ENCODE results near the gene ROCK2. TPM values are rescaled to one million over a fixed set of nuclear protein-coding genes. Genes with fewer than 3 reads are reported as not detected.

ROCK2 gene
- total and polyA plus RNA-seq, 8 donors, result 3.5 to 21.5 (median 12.1) TPM

GRCh38 chr2:11327871-11328270 is 16.6 kb downstream of the ROCK2 start:
- WGBS, 2 donors, result 67 to 71% methylated on average over 2 of the region's 2 CpGs
- ATAC-seq (no peak), FAIRE-seq (no peak), DNase-seq (no peak)
- Histone ChIP-seq H3K36me3 (no peaks in the 10 kb centered on the region), H3K9me3 (no peaks in the 10 kb centered on the region), H3K4me1 (peaks cover 0 to 3% (median 0%) of the 10 kb centered on the region in 3 donors), H3K27me3 (no peaks in the 10 kb centered on the region), H3K4me3 (no peak overlapping the region), H3K27ac (no peak overlapping the region)
- TF ChIP-seq CTCF (IDR thresholded peaks at IDR 0.05), result no peak
- intact Hi-C loops (cut with DNase I), result no loop called here

DNA sequence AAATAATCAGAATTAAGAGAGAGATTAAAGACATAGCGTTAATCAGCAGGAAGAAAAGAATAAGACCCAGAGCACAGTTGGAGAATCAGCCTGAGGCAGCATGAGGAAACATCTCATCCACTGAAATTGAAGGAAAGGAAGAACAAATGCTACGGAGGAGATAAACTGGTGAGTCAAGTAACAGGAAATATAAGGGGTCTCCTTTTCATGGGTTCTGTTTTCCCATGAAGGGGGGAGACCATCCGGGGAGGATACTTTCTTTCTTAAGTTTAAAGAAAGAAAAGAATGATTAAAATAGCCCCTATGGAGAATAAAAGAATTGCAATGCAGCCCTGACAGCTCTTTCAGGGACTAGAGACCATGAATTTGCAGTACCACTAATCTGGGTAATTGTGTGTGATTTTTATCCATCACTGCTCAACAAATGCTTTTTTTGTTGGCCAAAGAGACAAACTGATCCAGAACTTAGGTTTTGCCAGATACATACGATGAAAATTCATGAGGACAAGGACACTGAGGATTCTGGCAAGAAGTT is 17.7 kb downstream of the ROCK2 start:
- Histone ChIP-seq H3K27ac (no peak overlapping the region), H3K27me3 (no peaks in the 10 kb centered on the region), H3K4me1 (peaks cover 0 to 14% (median 3%) of the 10 kb centered on the region in 3 donors), H3K4me3 (no peak overlapping the region), H3K36me3 (no peaks in the 10 kb centered on the region), H3K9me3 (no peaks in the 10 kb centered on the region)
- 77 to 82% methylated on average over 4 of the region's 4 CpGs for WGBS, 2 donors
- DNase-seq, result no peak
- no peak for ATAC-seq
- intact Hi-C loops (cut with DNase I), result no loop called here
- no peak for TF ChIP-seq CTCF (IDR thresholded peaks at IDR 0.05)
- FAIRE-seq, result no peak

DNA sequence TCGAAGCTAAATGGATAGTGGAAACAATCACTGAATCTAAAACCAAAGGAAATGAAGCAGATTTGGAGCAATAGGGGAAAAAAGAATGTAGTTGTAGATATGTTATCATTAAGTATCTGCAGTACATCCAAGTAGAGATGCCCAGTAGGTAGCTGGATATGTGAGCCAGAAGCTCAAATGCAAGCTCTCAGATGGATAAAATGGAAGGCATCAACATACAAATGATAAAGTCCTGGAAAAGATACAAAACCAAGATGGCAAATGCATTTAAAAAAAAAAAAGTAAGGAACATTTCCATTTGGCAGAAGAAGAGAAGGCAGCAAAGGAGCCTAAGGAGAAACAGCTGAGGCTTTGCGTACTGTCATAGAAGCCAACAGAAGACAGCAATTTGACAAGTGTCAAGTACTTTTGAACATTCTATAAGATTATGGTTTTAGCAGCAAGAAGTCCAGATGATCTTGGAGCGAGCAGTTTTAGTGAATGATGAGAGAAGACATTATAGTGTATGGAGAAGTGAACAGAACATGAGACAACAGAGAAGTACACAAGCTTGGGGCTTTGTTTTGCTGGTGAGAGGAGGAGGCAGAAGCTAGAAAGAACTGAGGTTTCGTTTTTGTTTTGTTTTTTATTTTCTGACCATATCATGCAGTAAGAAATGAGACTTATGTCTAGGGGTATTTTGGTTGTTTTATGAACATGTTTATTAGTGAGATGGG is 18.3 kb downstream of the ROCK2 start:
- no peak for FAIRE-seq
- 65 to 68% methylated on average over 4 of the region's 4 CpGs for WGBS, 2 donors
- no peak overlapping the region for H3K4me3 ChIP-seq
- no peak for TF ChIP-seq CTCF (IDR thresholded peaks at IDR 0.05)
- H3K9me3 ChIP-seq, result no peaks in the 10 kb centered on the region
- ATAC-seq, result no peak
- intact Hi-C loops (cut with DNase I), result no loop called here
- H3K36me3 ChIP-seq, result no peaks in the 10 kb centered on the region
- no peaks in the 10 kb centered on the region for H3K27me3 ChIP-seq
- no peak overlapping the region for H3K27ac ChIP-seq
- DNase-seq, result no peak
- peaks cover 0 to 16% (median 3%) of the 10 kb centered on the region in 3 donors for H3K4me1 ChIP-seq

DNA sequence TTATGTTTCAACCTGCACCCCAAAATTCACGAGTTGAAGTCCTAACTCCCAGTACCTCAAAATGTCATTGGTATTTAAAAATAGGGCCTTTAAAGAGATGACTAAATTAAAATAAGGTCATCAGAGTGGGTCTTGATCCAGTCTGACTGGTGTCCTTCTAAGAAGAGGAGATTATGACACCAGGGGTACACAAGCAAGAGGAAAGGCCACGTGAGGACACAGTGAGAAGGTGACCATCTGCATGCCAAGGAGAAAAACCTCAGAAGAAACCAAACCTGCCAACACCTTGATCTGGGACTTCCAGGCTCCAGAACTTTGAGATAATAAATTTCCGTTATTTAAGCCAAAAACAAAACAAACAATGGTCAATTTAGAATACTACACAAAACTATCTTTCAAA is 22.6 kb downstream of the ROCK2 start:
- TF ChIP-seq CTCF (IDR thresholded peaks at IDR 0.05), result no peak
- FAIRE-seq (no peak), ATAC-seq (no peak), DNase-seq (no peak)
- no peak overlapping the region for H3K27ac ChIP-seq
- H3K4me3 ChIP-seq, result no peak overlapping the region
- no peaks in the 10 kb centered on the region for H3K36me3 ChIP-seq
- intact Hi-C loops (cut with DNase I), result no loop called here
- H3K9me3 ChIP-seq, result no peaks in the 10 kb centered on the region
- peaks cover 0 to 20% (median 10%) of the 10 kb centered on the region in 3 donors for H3K4me1 ChIP-seq
- H3K27me3 ChIP-seq, result no peaks in the 10 kb centered on the region
- WGBS, 2 donors, result 38 to 51% methylated on average over 3 of the region's 3 CpGs
